ENCODE measurements around the gene PDZD2.

DNA sequence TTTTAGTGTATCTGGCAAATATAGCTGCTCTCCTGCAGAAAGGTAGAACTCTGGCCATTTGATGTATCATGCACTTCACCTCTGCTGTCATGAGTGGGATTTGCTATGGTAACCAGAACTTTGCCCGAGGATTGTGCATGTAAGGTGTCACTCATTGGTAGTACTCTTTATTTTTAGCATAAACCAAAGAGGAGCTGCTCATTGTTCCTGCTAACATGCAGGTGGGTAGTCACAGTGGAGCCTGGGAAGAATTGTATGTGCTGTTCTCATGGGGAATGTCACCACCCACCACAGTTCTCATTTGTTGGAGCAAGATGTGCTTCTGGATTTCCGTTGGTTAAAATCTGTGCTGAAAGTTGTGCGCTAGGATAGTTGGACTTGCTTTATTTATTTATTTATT is 12.3 kb downstream of the PDZD2 start:
- no peak for TF ChIP-seq EP300 (IDR thresholded peaks at IDR 0.05)
- TF ChIP-seq, protein P1, sequence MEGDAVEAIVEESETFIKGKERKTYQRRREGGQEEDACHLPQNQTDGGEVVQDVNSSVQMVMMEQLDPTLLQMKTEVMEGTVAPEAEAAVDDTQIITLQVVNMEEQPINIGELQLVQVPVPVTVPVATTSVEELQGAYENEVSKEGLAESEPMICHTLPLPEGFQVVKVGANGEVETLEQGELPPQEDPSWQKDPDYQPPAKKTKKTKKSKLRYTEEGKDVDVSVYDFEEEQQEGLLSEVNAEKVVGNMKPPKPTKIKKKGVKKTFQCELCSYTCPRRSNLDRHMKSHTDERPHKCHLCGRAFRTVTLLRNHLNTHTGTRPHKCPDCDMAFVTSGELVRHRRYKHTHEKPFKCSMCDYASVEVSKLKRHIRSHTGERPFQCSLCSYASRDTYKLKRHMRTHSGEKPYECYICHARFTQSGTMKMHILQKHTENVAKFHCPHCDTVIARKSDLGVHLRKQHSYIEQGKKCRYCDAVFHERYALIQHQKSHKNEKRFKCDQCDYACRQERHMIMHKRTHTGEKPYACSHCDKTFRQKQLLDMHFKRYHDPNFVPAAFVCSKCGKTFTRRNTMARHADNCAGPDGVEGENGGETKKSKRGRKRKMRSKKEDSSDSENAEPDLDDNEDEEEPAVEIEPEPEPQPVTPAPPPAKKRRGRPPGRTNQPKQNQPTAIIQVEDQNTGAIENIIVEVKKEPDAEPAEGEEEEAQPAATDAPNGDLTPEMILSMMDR (IDR thresholded peaks at IDR 0.05), result no peak
- no peak for TF ChIP-seq POLR2A (IDR thresholded peaks at IDR 0.05)
- no peak for TF ChIP-seq POLR2AphosphoS5 (IDR thresholded peaks at IDR 0.05)

Measured in suprapubic skin (tissue), 4 donors.